ENCODE results near the gene SULT2A1.
"Not testable (repeated sequence)": the region's sequence is repeated elsewhere in the genome, so short reads cannot be mapped to it uniquely, and the experiment has no call there.

Gene SULT2A1

GRCh38 chr19:47885067-47885463 lies 1.1 kb downstream of the SULT2A1 start:
- Histone ChIP-seq H3K4me2 (ENCODE audit: low read depth, low read length, poor library complexity, severe bottlenecking) (no peak overlapping the region), H3K27ac (ENCODE audit: low read depth, low read length) (no peak overlapping the region), H3K9me3 (ENCODE audit: insufficient read depth, low read length) (no peaks in the 10 kb centered on the region), H2AFZ (ENCODE audit: low read depth, low read length, severe bottlenecking) (no peak overlapping the region), H4K20me1 (ENCODE audit: low read depth, low read length) (no peaks in the 10 kb centered on the region), H3K36me3 (ENCODE audit: low read length) (no peaks in the 10 kb centered on the region), H3K27me3 (ENCODE audit: low read length) (no peaks in the 10 kb centered on the region), H3K79me2 (ENCODE audit: insufficient read depth, low read length) (no peaks in the 10 kb centered on the region), H3F3A (ENCODE audit: insufficient read depth) (no peaks in the 10 kb centered on the region), H3K9me2 (replicated peaks; ENCODE audit: insufficient read depth, low read length) (no peaks in the 10 kb centered on the region), H3K4me3 (ENCODE audit: insufficient read depth, low read length, poor library complexity, severe bottlenecking) (no peak overlapping the region), H3K9ac (ENCODE audit: low read length) (no peak overlapping the region)
- no peak for TF ChIP-seq EZH2phosphoT487 (conservative IDR thresholded peaks at IDR 0.05; ENCODE audit: low read length)
- TF ChIP-seq, protein P1, sequence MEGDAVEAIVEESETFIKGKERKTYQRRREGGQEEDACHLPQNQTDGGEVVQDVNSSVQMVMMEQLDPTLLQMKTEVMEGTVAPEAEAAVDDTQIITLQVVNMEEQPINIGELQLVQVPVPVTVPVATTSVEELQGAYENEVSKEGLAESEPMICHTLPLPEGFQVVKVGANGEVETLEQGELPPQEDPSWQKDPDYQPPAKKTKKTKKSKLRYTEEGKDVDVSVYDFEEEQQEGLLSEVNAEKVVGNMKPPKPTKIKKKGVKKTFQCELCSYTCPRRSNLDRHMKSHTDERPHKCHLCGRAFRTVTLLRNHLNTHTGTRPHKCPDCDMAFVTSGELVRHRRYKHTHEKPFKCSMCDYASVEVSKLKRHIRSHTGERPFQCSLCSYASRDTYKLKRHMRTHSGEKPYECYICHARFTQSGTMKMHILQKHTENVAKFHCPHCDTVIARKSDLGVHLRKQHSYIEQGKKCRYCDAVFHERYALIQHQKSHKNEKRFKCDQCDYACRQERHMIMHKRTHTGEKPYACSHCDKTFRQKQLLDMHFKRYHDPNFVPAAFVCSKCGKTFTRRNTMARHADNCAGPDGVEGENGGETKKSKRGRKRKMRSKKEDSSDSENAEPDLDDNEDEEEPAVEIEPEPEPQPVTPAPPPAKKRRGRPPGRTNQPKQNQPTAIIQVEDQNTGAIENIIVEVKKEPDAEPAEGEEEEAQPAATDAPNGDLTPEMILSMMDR (IDR thresholded peaks at IDR 0.05; ENCODE audit: insufficient read depth, low read length, poor library complexity, severe bottlenecking), result no peak

DNA sequence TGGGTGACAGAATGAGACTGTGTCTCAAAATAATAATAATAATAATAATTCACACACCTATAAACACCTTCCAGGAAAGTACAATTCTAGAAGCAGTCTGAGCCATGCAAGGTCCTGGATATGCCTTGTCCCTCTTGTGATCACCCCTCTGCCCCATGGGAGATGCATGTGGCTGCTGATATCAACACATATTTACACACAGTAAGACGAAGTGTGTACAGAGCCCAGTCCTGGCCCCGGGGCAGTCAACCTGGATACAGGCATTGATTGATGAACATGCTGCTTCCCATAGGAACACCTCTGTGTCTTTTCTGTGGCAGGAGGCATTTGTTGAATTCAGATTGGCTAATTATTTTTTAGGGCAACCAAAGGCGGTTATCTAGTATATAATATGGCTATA lies 3.2 kb downstream of the SULT2A1 start:
- Histone ChIP-seq H3K4me2 (ENCODE audit: low read depth, low read length, poor library complexity, severe bottlenecking) (no peak overlapping the region), H3K9me3 (ENCODE audit: insufficient read depth, low read length) (no peaks in the 10 kb centered on the region), H3K4me3 (ENCODE audit: insufficient read depth, low read length, poor library complexity, severe bottlenecking) (no peak overlapping the region), H3K9ac (ENCODE audit: low read length) (no peak overlapping the region), H3K36me3 (ENCODE audit: low read length) (no peaks in the 10 kb centered on the region), H3K9me2 (replicated peaks; ENCODE audit: insufficient read depth, low read length) (no peaks in the 10 kb centered on the region), H3K27ac (ENCODE audit: low read depth, low read length) (no peak overlapping the region), H3F3A (ENCODE audit: insufficient read depth) (no peaks in the 10 kb centered on the region), H3K79me2 (ENCODE audit: insufficient read depth, low read length) (no peaks in the 10 kb centered on the region), H4K20me1 (ENCODE audit: low read depth, low read length) (no peaks in the 10 kb centered on the region), H2AFZ (ENCODE audit: low read depth, low read length, severe bottlenecking) (no peak overlapping the region), H3K27me3 (ENCODE audit: low read length) (no peaks in the 10 kb centered on the region)
- TF ChIP-seq, protein P1 (IDR thresholded peaks at IDR 0.05; ENCODE audit: insufficient read depth, low read length, poor library complexity, severe bottlenecking), result no peak
- TF ChIP-seq EZH2phosphoT487 (conservative IDR thresholded peaks at IDR 0.05; ENCODE audit: low read length), result no peak

GRCh38 chr19:47881757-47882156 lies 4.4 kb downstream of the SULT2A1 start:
- H2AFZ ChIP-seq (ENCODE audit: low read depth, low read length, severe bottlenecking), result no peak overlapping the region
- TF ChIP-seq, protein P1 (IDR thresholded peaks at IDR 0.05; ENCODE audit: insufficient read depth, low read length, poor library complexity, severe bottlenecking), result no peak
- TF ChIP-seq EZH2phosphoT487 (conservative IDR thresholded peaks at IDR 0.05; ENCODE audit: low read length), result no peak
- H3K4me2 ChIP-seq (ENCODE audit: low read depth, low read length, poor library complexity, severe bottlenecking), result no peak overlapping the region
- no peaks in the 10 kb centered on the region for H3K79me2 ChIP-seq (ENCODE audit: insufficient read depth, low read length)
- no peaks in the 10 kb centered on the region for H3F3A ChIP-seq (ENCODE audit: insufficient read depth)
- no peak overlapping the region for H3K9ac ChIP-seq (ENCODE audit: low read length)
- no peak overlapping the region for H3K27ac ChIP-seq (ENCODE audit: low read depth, low read length)
- no peak overlapping the region for H3K4me3 ChIP-seq (ENCODE audit: insufficient read depth, low read length, poor library complexity, severe bottlenecking)
- no peaks in the 10 kb centered on the region for H3K9me2 ChIP-seq (replicated peaks; ENCODE audit: insufficient read depth, low read length)
- H3K27me3 ChIP-seq (ENCODE audit: low read length), result no peaks in the 10 kb centered on the region
- H4K20me1 ChIP-seq (ENCODE audit: low read depth, low read length), result no peaks in the 10 kb centered on the region
- H3K36me3 ChIP-seq (ENCODE audit: low read length), result no peaks in the 10 kb centered on the region
- H3K9me3 ChIP-seq (ENCODE audit: insufficient read depth, low read length), result no peaks in the 10 kb centered on the region

DNA sequence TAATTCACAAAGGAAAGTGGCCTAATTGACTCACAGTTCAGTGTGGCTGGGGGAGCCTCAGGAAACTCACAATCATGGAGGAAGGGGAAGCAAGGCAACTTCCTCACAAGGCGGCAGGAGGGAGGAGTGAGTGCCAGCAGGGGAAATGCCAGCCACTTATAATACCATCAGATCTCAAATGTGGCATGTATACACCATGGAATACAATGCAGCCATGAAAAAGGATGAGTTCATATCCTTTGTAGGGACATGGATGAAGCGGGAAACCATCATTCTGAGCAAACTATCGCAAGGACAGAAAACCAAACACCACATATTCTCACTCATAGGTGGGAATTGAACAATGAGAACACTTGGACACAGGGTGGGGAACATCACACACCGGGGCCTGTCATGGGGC lies 6.7 kb downstream of the SULT2A1 start:
- not testable (repeated sequence) for H3K9me2 ChIP-seq (replicated peaks; ENCODE audit: insufficient read depth, low read length); H4K20me1 ChIP-seq (ENCODE audit: low read depth, low read length); H3K27me3 ChIP-seq (ENCODE audit: low read length); H3K9me3 ChIP-seq (ENCODE audit: insufficient read depth, low read length); H2AFZ ChIP-seq (ENCODE audit: low read depth, low read length, severe bottlenecking); H3K4me3 ChIP-seq (ENCODE audit: insufficient read depth, low read length, poor library complexity, severe bottlenecking); H3K79me2 ChIP-seq (ENCODE audit: insufficient read depth, low read length); H3K27ac ChIP-seq (ENCODE audit: low read depth, low read length); H3K4me2 ChIP-seq (ENCODE audit: low read depth, low read length, poor library complexity, severe bottlenecking); H3F3A ChIP-seq (ENCODE audit: insufficient read depth); H3K9ac ChIP-seq (ENCODE audit: low read length); H3K36me3 ChIP-seq (ENCODE audit: low read length)

All from SU-DHL-6 (cell line).